ENCODE measurements around the gene CCL14.

- no peak for TF ChIP-seq EZH2 (IDR thresholded peaks at IDR 0.05; ENCODE audit: low read length)
- no peak for TF ChIP-seq CTCF (optimal IDR thresholded peaks at IDR 0.05 in 1 of 3, IDR thresholded peaks at IDR 0.05 in 1 of 3, conservative IDR thresholded peaks at IDR 0.05 in 1 of 3; ENCODE audit: extremely low read depth in 1 of 3, insufficient read depth in 2 of 3, low read length in 3 of 3)
Measured at GRCh38 chr17:36014946-36015345, 28.4 kb upstream of the CCL14 start.
